A673 (cell line): ENCODE results near the gene EDDM13.

Source experiments
- EZH2 ChIP-seq: fragments of 200-600 bp; sonication (generic); IDR thresholded peaks from 2 replicates; pipeline ENCODE4 v1.6.1; 2017; ENCODE audit warnings: borderline replicate concordance, low read depth, mild to moderate bottlenecking, mixed read lengths, antibody characterized with exemption, low read length; ENCODE audit not compliant: poor library complexity, severe bottlenecking
- TF ChIP-seq, protein P1 (sequence below): fragments of 300-800, 200-600 bp; sonication (generic); conservative IDR thresholded peaks from 2 replicates; pipeline ENCODE4 v1.5.1; 2017; ENCODE audit warnings: low read depth, mild to moderate bottlenecking, antibody characterized with exemption, low read length, moderate library complexity, mixed read lengths

DNA sequence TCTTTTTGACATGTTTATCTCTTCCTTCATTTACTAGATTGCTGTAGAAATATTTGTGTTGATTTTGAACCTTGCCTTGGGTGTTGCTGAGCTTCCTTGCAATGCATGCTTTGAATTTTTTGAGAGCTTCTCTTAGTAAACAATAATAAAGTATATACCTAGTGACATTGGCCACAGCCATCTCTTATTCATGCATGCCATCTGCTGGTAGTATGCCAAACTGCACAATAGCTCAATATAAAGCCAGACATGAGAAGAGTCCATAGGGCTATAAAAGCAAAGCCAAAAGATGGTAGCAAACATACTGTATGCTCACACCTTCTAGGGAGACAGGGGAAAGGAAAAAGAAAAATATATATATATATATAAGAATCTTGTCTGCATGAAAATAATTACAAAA is 61.0 kb downstream of the EDDM13 start:
- TF ChIP-seq, protein P1, sequence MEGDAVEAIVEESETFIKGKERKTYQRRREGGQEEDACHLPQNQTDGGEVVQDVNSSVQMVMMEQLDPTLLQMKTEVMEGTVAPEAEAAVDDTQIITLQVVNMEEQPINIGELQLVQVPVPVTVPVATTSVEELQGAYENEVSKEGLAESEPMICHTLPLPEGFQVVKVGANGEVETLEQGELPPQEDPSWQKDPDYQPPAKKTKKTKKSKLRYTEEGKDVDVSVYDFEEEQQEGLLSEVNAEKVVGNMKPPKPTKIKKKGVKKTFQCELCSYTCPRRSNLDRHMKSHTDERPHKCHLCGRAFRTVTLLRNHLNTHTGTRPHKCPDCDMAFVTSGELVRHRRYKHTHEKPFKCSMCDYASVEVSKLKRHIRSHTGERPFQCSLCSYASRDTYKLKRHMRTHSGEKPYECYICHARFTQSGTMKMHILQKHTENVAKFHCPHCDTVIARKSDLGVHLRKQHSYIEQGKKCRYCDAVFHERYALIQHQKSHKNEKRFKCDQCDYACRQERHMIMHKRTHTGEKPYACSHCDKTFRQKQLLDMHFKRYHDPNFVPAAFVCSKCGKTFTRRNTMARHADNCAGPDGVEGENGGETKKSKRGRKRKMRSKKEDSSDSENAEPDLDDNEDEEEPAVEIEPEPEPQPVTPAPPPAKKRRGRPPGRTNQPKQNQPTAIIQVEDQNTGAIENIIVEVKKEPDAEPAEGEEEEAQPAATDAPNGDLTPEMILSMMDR = peak; percentile 80
- no peak for TF ChIP-seq EZH2
